ENCODE data around the gene TICAM2. TPM values are rescaled to one million over a fixed set of nuclear protein-coding genes. Genes with fewer than 3 reads are reported as not detected.

Gene TICAM2
- total RNA-seq, 2 experiments from 2014 or later, result 1.7 to 1.8 TPM

- ATAC-seq (ENCODE audit: low read depth), result no peak
- no peak for DNase-seq
- Mint-ChIP-seq H3K4me3 (no peak overlapping the region), H3K9me3 (no peaks in the 10 kb centered on the region), H3K27me3 (no peaks in the 10 kb centered on the region), H3K36me3 (peaks cover 35% of the 10 kb centered on the region), H3K4me1 (peaks cover 23% of the 10 kb centered on the region), H3K27ac (no peak overlapping the region)
- POLR2A ChIA-PET, result no interaction called here
Observed at GRCh38 chr5:115531380-115531779, 70.9 kb downstream of the TICAM2 start.

- no peak for ATAC-seq (ENCODE audit: low read depth)
- no peaks in the 10 kb centered on the region for H3K27me3 Mint-ChIP-seq
- peaks cover 28% of the 10 kb centered on the region for H3K36me3 Mint-ChIP-seq
- POLR2A ChIA-PET, result no interaction called here
- no peak overlapping the region for H3K27ac Mint-ChIP-seq
- no peak for DNase-seq
- no peak overlapping the region for H3K4me3 Mint-ChIP-seq
- H3K4me1 Mint-ChIP-seq, result peaks cover 16% of the 10 kb centered on the region
- H3K9me3 Mint-ChIP-seq, result no peaks in the 10 kb centered on the region
Observed at GRCh38 chr5:115530426-115530825, 71.9 kb downstream of the TICAM2 start.

Other genes starting within 250 kb of the TICAM2 start
- 10 to 100 TPM; 14.9 to 15.6 TPM for gene FEM1C, start 57.7 kb downstream of the TICAM2 start, total RNA-seq
- 10 to 100 TPM; 46.0 to 52.5 TPM for gene TMED7, start 23.6 kb upstream of the TICAM2 start, total RNA-seq
- under 1 TPM; 0.36 to 0.54 TPM for gene CDO1, start 214.2 kb upstream of the TICAM2 start, total RNA-seq
- 10 to 100 TPM; 46.5 to 48.9 TPM for gene ATG12, start 239.1 kb upstream of the TICAM2 start, total RNA-seq
- gene AP3S1, start 239.5 kb upstream of the TICAM2 start, total RNA-seq, result 10 to 100 TPM; 82.6 to 83.3 TPM

Measured in activated naive CD8-positive, alpha-beta T cell treated with anti-CD3 and anti-CD28 coated beads, Interleukin-2, amount 10 ng/mL, durations not matched to agents 7 days and 5 days (primary cell).